Fibroblast of peridontal ligament (primary cell): ENCODE data around the gene NRXN2.
"Not testable (repeated sequence)": the region's sequence is repeated elsewhere in the genome, so short reads cannot be mapped to it uniquely, and the experiment has no call there.

Experiments
- DNase-seq: peaks from one replicate; pipeline ENCODE4 v3.0.0-alpha.2; 2010; ENCODE audit errors: extremely low read depth

The NRXN2 gene

DNA sequence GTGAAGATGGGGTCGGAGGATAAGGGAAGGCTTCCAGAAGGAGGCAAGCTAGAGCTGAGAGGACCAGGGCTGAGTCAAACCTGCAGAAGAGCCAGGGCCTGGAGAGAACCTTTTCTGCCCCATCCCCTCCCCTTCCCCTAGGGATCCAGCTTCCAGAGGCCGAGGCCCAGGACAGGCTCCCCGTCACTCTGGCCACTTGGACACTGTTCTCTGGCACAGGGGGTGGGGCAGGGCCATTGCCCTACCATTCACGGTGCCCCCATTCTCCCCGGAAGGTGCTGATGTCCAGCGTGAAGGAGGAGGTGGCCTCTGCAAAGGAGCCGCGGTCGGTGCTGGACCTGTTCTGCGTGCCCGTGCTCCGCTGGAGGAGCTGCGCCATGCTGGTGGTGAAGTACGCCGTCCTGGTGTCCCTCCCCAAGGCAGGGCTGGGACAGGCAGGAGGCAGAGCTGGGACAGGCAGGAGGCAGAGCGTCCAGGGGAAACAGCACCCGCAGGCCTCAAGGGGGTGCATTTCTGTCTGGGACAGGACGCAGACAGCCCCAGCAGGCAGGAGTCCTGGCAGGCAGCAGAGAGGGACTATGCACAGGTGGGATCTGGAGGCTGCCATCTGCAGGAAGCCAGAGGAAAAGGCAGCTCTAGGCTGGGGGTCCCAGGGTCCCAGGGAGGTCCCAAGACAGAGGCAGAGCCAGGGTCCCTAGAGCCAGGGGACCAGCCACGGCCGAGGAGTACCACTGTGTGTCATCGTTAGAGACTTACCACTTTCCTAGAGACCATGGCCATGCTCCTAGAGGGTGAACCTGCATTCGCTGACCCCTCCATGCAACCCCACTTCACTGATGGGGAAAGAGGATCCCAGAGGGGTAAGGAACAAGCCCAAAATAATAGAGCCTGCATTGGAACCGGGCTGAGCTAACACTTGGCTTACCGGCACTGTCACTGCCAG is 157.8 kb downstream of the NRXN2 start:
- DNase-seq, result no peak

DNA sequence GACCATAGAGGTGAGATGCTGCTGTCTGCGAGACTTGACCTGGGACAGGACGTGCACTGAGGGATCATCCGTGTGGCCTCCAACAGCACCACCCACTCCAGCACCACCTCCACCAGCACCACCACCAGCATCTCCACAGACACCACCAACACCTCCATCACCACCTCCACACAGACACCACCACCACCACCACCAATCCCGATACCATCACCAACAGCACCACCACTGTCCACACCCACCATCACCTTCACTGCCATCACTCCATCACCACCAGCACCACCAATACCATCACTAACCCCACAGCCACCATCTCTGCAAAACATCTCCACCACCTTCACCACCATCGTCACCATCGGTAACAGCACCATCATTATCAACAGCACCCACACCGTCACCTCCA is 158.6 kb downstream of the NRXN2 start:
- no peak for DNase-seq

- DNase-seq, result no peak
These were observed 159.0 kb downstream of the NRXN2 start for GRCh38 chr11:64563966-64564365.

DNA sequence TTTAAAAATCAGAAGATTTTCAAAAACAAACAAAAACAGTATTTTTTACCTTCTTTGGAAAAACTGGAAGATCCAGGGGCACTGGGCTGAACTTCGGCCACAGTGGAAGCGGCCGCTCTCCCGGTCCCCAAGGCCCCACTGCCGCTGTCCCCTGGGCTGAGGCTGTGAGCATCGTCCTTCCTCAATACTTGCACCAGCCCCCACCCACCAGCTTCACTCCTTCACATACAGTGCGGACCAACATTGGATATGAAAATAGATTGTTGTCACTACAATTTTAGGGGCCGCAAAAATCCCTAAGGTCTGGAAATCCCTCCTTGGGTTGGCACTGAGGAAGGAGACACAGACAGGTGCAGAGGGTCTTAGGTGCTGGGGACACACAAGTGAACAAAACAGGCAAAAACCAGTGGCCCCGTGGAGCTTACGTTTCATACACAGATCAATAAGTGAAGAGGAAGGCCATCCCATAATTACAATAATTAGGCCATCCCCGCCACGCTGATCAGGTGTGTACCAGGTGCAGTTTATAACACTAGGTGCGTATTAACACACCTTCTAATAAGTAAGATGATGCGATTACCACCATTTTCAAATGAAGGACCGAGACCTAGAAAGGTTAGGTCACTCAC is 160.2 kb downstream of the NRXN2 start:
- no peak for DNase-seq

- no peak for DNase-seq
These were observed 160.8 kb downstream of the NRXN2 start for GRCh38 chr11:64561984-64562722.

DNA sequence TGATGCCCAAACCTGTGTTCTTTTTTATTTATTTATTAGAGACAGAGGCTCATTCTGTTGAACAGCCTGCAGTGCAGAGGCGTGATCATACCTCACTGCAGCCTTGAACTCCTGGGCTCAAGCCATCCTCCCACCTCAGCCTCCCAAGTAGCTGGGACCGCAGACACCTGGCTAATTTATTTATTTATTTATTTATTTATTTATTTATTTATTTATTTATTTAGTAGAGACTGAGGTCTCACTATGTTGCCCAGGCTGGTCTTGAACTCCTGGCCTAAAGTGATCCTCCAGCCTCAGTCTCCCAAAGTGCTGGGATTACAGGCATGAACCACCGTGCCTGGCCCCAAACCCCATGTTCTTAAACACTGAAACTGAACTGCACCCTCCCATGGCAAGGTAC is 161.6 kb downstream of the NRXN2 start:
- DNase-seq, result not testable (repeated sequence)

DNA sequence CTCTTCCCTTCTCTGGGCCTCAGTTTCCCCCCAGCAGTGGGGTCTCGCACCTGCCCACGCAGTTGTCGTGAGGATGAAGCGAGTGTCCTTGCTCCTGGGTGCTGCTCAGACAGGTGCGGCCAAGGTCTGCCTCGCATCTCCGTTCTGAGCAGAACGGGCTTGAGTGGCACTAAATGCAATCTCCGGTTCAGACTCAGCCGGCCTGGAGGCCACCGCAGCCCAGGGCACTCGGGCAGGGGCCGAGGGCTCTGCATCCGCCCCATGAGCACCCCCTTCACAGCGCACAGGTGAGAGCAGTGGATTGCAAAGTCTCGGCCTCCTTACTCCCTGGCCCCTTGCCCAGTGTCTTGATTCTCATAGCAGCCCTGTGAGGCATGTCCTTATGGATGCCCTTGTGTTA is 162.1 kb downstream of the NRXN2 start:
- DNase-seq, result no peak

DNA sequence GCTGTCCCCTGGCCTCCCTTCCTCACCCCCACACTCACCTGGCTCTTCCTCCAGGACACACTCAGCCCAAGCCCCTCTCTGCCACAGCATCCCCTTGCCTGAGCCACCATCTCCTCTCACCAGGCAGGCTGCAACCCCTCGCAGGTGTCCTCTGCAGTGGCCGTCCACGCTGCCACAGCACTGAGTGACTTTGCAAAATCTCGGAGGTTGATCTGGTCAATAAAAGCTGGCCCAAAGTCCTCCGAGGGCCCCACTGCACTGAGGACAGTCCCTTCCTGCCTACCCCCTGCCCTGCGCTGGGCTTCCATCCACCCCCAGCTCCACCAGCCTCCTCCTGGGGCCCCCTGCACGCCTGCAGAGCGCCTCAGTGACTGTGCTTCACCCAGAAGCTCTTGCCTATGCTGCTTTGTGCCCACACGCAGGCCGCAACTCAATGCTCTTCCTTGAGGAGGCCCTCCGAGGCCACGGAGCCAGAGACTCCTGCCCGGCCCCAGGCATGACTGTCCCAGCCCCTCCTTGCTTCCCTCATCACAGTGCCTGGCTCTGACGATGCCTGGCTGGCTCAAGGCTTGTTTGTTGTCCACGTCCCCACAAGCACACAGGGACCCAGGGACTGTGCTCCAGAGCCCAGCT is 162.7 kb downstream of the NRXN2 start:
- no peak for DNase-seq

- no peak for DNase-seq
These were observed 163.5 kb downstream of the NRXN2 start for GRCh38 chr11:64559351-64560138.

DNA sequence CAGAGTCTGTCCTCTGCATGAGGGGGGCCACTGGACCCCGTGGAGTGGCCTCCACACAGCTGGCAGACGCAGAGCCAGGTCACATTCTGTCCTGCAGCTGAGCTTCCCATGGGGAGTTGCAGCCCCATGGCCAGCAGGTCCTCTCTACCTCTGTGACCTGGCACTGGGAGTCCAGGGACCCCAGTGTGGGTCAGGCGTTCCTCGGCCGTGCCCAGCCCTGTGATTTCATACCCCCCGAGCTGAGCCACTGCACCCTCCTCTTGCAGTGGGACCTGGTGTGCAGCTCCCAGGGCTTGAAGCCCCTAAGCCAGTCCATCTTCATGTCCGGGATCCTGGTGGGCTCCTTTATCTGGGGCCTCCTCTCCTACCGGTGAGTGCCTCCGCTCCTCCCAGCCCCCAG is 164.1 kb downstream of the NRXN2 start:
- DNase-seq, result no peak

DNA sequence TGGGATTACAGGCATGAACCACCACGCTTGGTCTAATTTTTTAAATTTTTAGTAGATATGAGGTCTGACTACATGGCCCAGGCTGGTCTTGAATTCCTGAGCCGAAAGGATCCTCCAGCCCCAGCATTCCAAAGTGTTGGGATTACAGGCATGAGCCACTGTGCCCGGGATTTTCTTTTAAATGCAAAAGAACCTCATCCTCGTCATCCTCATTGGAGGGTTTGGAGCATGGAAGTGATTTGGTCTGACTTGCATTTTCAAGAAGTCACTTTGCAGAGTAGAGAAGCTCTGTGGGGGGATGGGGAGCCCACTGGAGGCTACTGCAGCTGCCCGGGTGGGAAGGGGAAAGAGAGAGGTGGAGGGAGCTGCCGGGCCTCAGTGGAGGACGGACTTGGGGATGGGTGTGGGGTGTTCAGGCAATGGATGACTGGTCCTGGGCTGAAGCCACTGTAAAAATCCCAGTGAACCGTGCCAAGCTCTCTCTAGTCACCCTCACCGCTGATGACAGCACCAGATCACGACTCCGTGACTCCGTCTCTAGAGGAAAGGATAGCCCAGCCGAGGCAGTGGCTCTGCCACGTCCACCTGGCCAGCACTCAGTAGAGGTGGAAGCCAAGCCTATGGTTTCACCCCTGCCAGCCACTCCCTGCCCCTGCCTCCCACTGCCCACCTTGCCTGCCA is 164.8 kb downstream of the NRXN2 start:
- no peak for DNase-seq

DNA sequence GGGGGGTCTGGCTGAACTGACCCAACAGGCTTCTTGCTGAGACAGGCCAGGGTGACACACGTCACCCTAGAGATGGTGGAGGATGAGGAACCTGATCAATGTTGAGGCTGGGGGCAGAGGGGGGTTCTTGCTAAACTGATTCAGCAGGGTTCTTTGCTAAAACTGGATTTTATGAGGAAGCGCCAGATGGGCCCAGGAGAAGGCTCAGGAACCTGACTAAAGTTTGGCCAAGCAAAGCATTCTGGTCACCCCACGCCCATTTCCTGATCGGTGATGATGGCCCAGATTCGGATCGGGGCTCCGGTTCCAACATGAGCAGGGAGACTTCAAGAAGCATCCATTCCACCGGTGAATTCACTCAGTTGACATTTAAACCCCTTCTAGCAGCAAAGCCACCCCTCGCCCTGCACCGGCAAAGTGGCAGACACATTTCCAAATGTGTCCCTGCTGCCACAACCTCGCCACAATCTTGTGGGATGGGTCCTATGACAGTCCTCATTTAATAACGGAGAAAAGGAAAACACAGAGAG is 166.2 kb downstream of the NRXN2 start:
- no peak for DNase-seq
